Naive thymus-derived CD4-positive, alpha-beta T cell (primary cell): ENCODE data around the gene RAD51B. TPM values are rescaled to one million over a fixed set of nuclear protein-coding genes. Genes with fewer than 3 reads are reported as not detected.

ENCODE experiments used
- ATAC-seq: fragments of 150-1000 bp; cut with Tn5 transposase; 2 replicates; pipeline ENCODE4 v1.10.0; 2021; ENCODE audit warnings: mild to moderate bottlenecking, moderate library complexity
- CTCF ChIA-PET: fragments of 350-600 bp; sonication (Branson Sonifier 250); formaldehyde crosslinking; loops from one replicate; lab custom pipeline; 2021; ENCODE audit warnings: antibody characterized with exemption; lab: Charles Lee
- POLR2A ChIA-PET: fragments of 350-600 bp; sonication (Branson Sonifier 250); formaldehyde crosslinking; loops from one replicate; lab custom pipeline; 2021; ENCODE audit warnings: antibody characterized with exemption, inconsistent platforms; lab: Charles Lee
- DNase-seq, 9 donors: peaks; one replicate each; pipeline versions ENCODE4 v3.0.0 to v3.0.0-alpha.2; 2020 to 2022; ENCODE audit warnings: mixed read lengths in 1 of 9
- H3K27ac ChIP-seq: one replicate; pipeline ENCODE4 v1.7.0; 2013; ENCODE audit warnings: mild to moderate bottlenecking, low read depth, low read length, moderate library complexity
- H3K27me3 ChIP-seq, 2 donors: one replicate each; pipeline ENCODE4 v1.7.0; 2013; ENCODE audit warnings: low read length in 2 of 2, mild to moderate bottlenecking in 2 of 2, moderate library complexity in 2 of 2; ENCODE audit not compliant: control insufficient read depth in 2 of 2, insufficient read depth in 2 of 2
- H3K36me3 ChIP-seq, 3 experiments: 1 replicate in 2 of 3; 2 replicates in 1 of 3; pipeline ENCODE4 v1.7.0; 2013; ENCODE audit warnings: low read length in 3 of 3, mild to moderate bottlenecking in 3 of 3, moderate library complexity in 1 of 3; ENCODE audit not compliant: insufficient read depth in 3 of 3, control insufficient read depth in 2 of 3
- H3K4me1 ChIP-seq, 2 donors: one replicate each; pipeline ENCODE4 v1.7.0; 2013; ENCODE audit warnings: low read length in 2 of 2, mild to moderate bottlenecking in 2 of 2, moderate library complexity in 1 of 2; ENCODE audit not compliant: control insufficient read depth in 2 of 2, insufficient read depth in 2 of 2
- H3K4me3 ChIP-seq: 2 replicates; pipeline ENCODE4 v1.7.0; 2013; ENCODE audit warnings: mild to moderate bottlenecking, low read length
- H3K9me3 ChIP-seq, 3 experiments: 1 replicate in 2 of 3; 2 replicates in 1 of 3; pipeline ENCODE4 v1.7.0; 2013; ENCODE audit warnings: low read length in 3 of 3; ENCODE audit not compliant: control insufficient read depth in 2 of 3
- H3K27ac Mint-ChIP-seq, 9 donors: one replicate each; pipeline ENCODE4 v1.8.0; 2020 to 2022; ENCODE audit warnings: mixed read lengths in 9 of 9, mild to moderate bottlenecking in 8 of 9, moderate library complexity in 5 of 9, inconsistent platforms in 2 of 9
- H3K27me3 Mint-ChIP-seq, 5 donors: one replicate each; pipeline ENCODE4 v1.8.0; 2021 to 2022; ENCODE audit warnings: mixed read lengths in 5 of 5, mild to moderate bottlenecking in 1 of 5
- H3K36me3 Mint-ChIP-seq, 5 donors: one replicate each; pipeline ENCODE4 v1.8.0; 2020 to 2022; ENCODE audit warnings: mixed read lengths in 5 of 5, mild to moderate bottlenecking in 3 of 5, inconsistent platforms in 1 of 5
- H3K4me1 Mint-ChIP-seq, 7 donors: one replicate each; pipeline ENCODE4 v1.8.0; 2020 to 2022; ENCODE audit warnings: mixed read lengths in 7 of 7, mild to moderate bottlenecking in 3 of 7, inconsistent platforms in 1 of 7
- H3K4me3 Mint-ChIP-seq, 10 donors: one replicate each; pipeline ENCODE4 v1.8.0; 2020 to 2022; ENCODE audit warnings: mild to moderate bottlenecking in 10 of 10, mixed read lengths in 10 of 10, moderate library complexity in 6 of 10, inconsistent platforms in 2 of 10
- H3K9me3 Mint-ChIP-seq, 11 donors: one replicate each; pipeline ENCODE4 v1.8.0; 2020 to 2022; ENCODE audit warnings: mixed read lengths in 11 of 11, mild to moderate bottlenecking in 4 of 11, inconsistent platforms in 1 of 11, moderate library complexity in 1 of 11
- intact Hi-C, 2 donors: fragments of 100-400 bp; cut with micrococcal nuclease; formaldehyde crosslinking; loops; one replicate each; pipeline ENCODE4 v1.15.1; 2023
- polyA plus RNA-seq, 2 donors: library from polyadenylated mRNA; unstranded; fragments of 300-500 nt; fragmentation: Illumina TruSeq; gene quantifications; one replicate each; pipeline ENCODE4 v1.2.3, GENCODE V29; 2021
- total RNA-seq, 6 experiments: library from RNA in 5 of 6; stranded (reverse) in 5 of 6; gene quantifications; 1 replicate in 5 of 6; 2 replicates in 1 of 6; pipeline ENCODE4 v1.2.3 and lab custom pipeline; 2021 to 2026

Gene RAD51B
- total and polyA plus RNA-seq, 7 experiments from 2014 or later = 15.0 to 42.2 (median 28.8) TPM

- CTCF ChIA-PET = interaction anchor here (0.7 to 17.4 kb wide), 4 partner anchors 188 to 597 kb away, joined by 3 to 219 read pairs (median 132); no protein-coding TSS in a partner anchor
- Histone ChIP-seq H3K27me3 (no peaks in the 10 kb centered on the region), H3K9me3 (no peaks in the 10 kb centered on the region), H3K4me1 (peaks cover 0 to 6% of the 10 kb centered on the region in 2 donors), H3K27ac (no peak overlapping the region), H3K4me3 (no peak overlapping the region), H3K36me3 (no peaks in the 10 kb centered on the region)
- Mint-ChIP-seq H3K9me3 (no peaks in the 10 kb centered on the region), H3K27me3 (no peaks in the 10 kb centered on the region), H3K4me3 (no peak overlapping the region), H3K27ac (peak overlapping the region in 3 of 9 donors; percentile 38 to 65 (median 42)), H3K36me3 (no peaks in the 10 kb centered on the region), H3K4me1 (peaks cover 9 to 34% (median 30%) of the 10 kb centered on the region in 7 donors)
- DNase-seq (no peak), ATAC-seq (no peak)
- POLR2A ChIA-PET = interaction anchor here (1.2 to 13.7 kb wide), 3 partner anchors 21 to 569 kb away, joined by 3 to 233 read pairs (median 203); partner anchors contain the start of gene ZFP36L1
- intact Hi-C loops = loop anchor here (10.0 kb wide), 2 partner anchors 439 to 859 kb away; no protein-coding TSS in a partner anchor
These were observed 426.7 kb downstream of the RAD51B start for GRCh38 chr14:68246074-68246785.

- H3K27me3 Mint-ChIP-seq = no peaks in the 10 kb centered on the region
- no peak overlapping the region for H3K27ac ChIP-seq
- intact Hi-C loops = loop anchor here (10.0 kb wide), 2 partner anchors 438 to 858 kb away; no protein-coding TSS in a partner anchor
- peak overlapping the region in 3 of 9 donors; percentile 7 to 38 (median 25) for H3K27ac Mint-ChIP-seq
- no peak overlapping the region for H3K4me3 Mint-ChIP-seq
- H3K4me1 Mint-ChIP-seq = peaks cover 10 to 40% (median 35%) of the 10 kb centered on the region in 7 donors
- no peaks in the 10 kb centered on the region for H3K36me3 Mint-ChIP-seq
- peaks cover 0 to 9% of the 10 kb centered on the region in 2 donors for H3K4me1 ChIP-seq
- H3K9me3 Mint-ChIP-seq = no peaks in the 10 kb centered on the region
- POLR2A ChIA-PET = interaction anchor here (1.2 to 13.7 kb wide), 4 partner anchors 21 to 569 kb away, joined by 3 to 233 read pairs (median 104); partner anchors contain the start of gene ZFP36L1
- H3K27me3 ChIP-seq = no peaks in the 10 kb centered on the region
- no peak for ATAC-seq
- DNase-seq = no peak
- CTCF ChIA-PET = interaction anchor here (0.9 to 17.4 kb wide), 4 partner anchors 36 to 597 kb away, joined by 4 to 219 read pairs (median 132); no protein-coding TSS in a partner anchor
- no peaks in the 10 kb centered on the region for H3K36me3 ChIP-seq
- H3K9me3 ChIP-seq = no peaks in the 10 kb centered on the region
- H3K4me3 ChIP-seq = no peak overlapping the region
These were observed 427.2 kb downstream of the RAD51B start for GRCh38 chr14:68246786-68247105.

- peaks cover 0 to 13% of the 10 kb centered on the region in 2 donors for H3K4me1 ChIP-seq
- Mint-ChIP-seq H3K4me3 (no peak overlapping the region), H3K27ac (peak overlapping the region in 2 of 9 donors; percentile 25 to 38), H3K36me3 (no peaks in the 10 kb centered on the region), H3K27me3 (no peaks in the 10 kb centered on the region), H3K9me3 (no peaks in the 10 kb centered on the region), H3K4me1 (peaks cover 13 to 45% (median 40%) of the 10 kb centered on the region in 7 donors)
- no peak overlapping the region for H3K4me3 ChIP-seq
- no peaks in the 10 kb centered on the region for H3K36me3 ChIP-seq
- H3K9me3 ChIP-seq = no peaks in the 10 kb centered on the region
- POLR2A ChIA-PET = interaction anchor here (1.2 to 13.7 kb wide), 4 partner anchors 20 to 568 kb away, joined by 3 to 233 read pairs (median 104); partner anchors contain the start of gene ZFP36L1
- H3K27ac ChIP-seq = no peak overlapping the region
- H3K27me3 ChIP-seq = no peaks in the 10 kb centered on the region
- ATAC-seq (no peak), DNase-seq (no peak)
- CTCF ChIA-PET = interaction anchor here (0.7 to 17.4 kb wide), 7 partner anchors 13 to 596 kb away, joined by 3 to 219 read pairs (median 16); partner anchors contain the start of gene ZFP36L1
- intact Hi-C loops = loop anchor here (10.0 kb wide), 2 partner anchors 438 to 858 kb away; no protein-coding TSS in a partner anchor
These were observed 427.7 kb downstream of the RAD51B start for GRCh38 chr14:68247274-68247673.

- CTCF ChIA-PET = interaction anchor here (0.7 to 17.4 kb wide), 7 partner anchors 13 to 596 kb away, joined by 3 to 219 read pairs (median 16); partner anchors contain the start of gene ZFP36L1
- Mint-ChIP-seq H3K27ac (peak overlapping the region in 5 of 9 donors; percentile 50 to 81 (median 54)), H3K4me3 (no peak overlapping the region)
These were observed 428.2 kb downstream of the RAD51B start for GRCh38 chr14:68247676-68248268.

GRCh38 chr14:68248481-68249255 lies 429.1 kb downstream of the RAD51B start:
- H3K27me3 ChIP-seq = no peaks in the 10 kb centered on the region
- ChIA-PET POLR2A (interaction anchor here (0.6 to 13.7 kb wide), 11 partner anchors 35 to 579 kb away, joined by 3 to 233 read pairs (median 7); partner anchors contain the start of gene ZFP36L1), CTCF (interaction anchor here (0.6 to 17.4 kb wide), 16 partner anchors 12 to 614 kb away, joined by 3 to 219 read pairs (median 9); no protein-coding TSS in a partner anchor)
- intact Hi-C loops = loop anchor here (1.0 to 10.0 kb wide), 8 partner anchors 160 to 856 kb away; no protein-coding TSS in a partner anchor
- Mint-ChIP-seq H3K27me3 (no peaks in the 10 kb centered on the region), H3K4me1 (peaks cover 14 to 52% (median 47%) of the 10 kb centered on the region in 7 donors), H3K36me3 (no peaks in the 10 kb centered on the region), H3K9me3 (no peaks in the 10 kb centered on the region), H3K4me3 (no peak overlapping the region), H3K27ac (peak overlapping the region in 7 of 9 donors; percentile 41 to 81 (median 64))
- no peaks in the 10 kb centered on the region for H3K9me3 ChIP-seq
- peaks cover 0 to 13% of the 10 kb centered on the region in 2 donors for H3K4me1 ChIP-seq
- DNase-seq = peak in 7 of 9 donors; percentile 34 to 75 (median 64)
- H3K36me3 ChIP-seq = no peaks in the 10 kb centered on the region
- ATAC-seq = peak; percentile 89
- H3K27ac ChIP-seq = no peak overlapping the region
- no peak overlapping the region for H3K4me3 ChIP-seq

More at GRCh38 chr14:68247676-68248268, 428.2 kb downstream of the RAD51B start:
- Histone ChIP-seq H3K27me3 (no peaks in the 10 kb centered on the region), H3K27ac (no peak overlapping the region), H3K4me1 (peaks cover 0 to 13% of the 10 kb centered on the region in 2 donors), H3K36me3 (no peaks in the 10 kb centered on the region), H3K4me3 (no peak overlapping the region), H3K9me3 (no peaks in the 10 kb centered on the region)
- no peaks in the 10 kb centered on the region for H3K27me3 Mint-ChIP-seq
- H3K9me3 Mint-ChIP-seq = no peaks in the 10 kb centered on the region
- ATAC-seq (no peak), DNase-seq (no peak)
- intact Hi-C loops = loop anchor here (1.0 to 10.0 kb wide), 8 partner anchors 161 to 857 kb away; no protein-coding TSS in a partner anchor
- H3K36me3 Mint-ChIP-seq = no peaks in the 10 kb centered on the region
- H3K4me1 Mint-ChIP-seq = peaks cover 14 to 48% (median 43%) of the 10 kb centered on the region in 7 donors
- POLR2A ChIA-PET = interaction anchor here (1.3 to 13.7 kb wide), 3 partner anchors 36 to 568 kb away, joined by 4 to 233 read pairs (median 203); partner anchors contain the start of gene ZFP36L1
